PC-9 (cell line): ENCODE results near the gene GOLGA3.

Source experiments
- EZH2 ChIP-seq: fragments of 200-600 bp; sonication (generic); IDR thresholded peaks from 2 replicates; pipeline ENCODE4 v1.8.0; 2017; ENCODE audit warnings: antibody characterized with exemption, low read depth
- TF ChIP-seq, protein P1 (sequence below): fragments of 200-600 bp; sonication (generic); conservative IDR thresholded peaks from 2 replicates; pipeline ENCODE4 v1.6.1; 2017; ENCODE audit warnings: mixed run types, antibody characterized with exemption, mild to moderate bottlenecking, moderate library complexity

DNA sequence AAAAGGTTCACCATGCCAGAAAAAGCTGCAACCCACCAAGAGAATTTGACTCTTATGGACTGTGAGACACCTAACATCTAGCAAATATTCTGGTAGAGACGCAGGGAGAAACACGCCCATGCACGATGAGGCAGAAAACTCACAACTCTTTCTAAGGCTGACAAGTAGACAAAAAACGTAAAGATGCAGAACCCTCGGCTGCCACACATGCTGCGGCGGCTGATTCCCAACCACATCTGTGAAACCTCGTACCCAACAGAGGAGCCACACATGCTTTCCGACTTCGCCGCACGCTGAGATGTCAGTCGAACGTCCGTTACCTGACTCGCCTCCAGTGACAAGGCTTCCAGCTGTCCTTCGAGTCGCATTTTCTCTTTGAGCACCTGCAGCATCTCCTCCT, 21.8 kb downstream of the GOLGA3 start:
- TF ChIP-seq, protein P1, sequence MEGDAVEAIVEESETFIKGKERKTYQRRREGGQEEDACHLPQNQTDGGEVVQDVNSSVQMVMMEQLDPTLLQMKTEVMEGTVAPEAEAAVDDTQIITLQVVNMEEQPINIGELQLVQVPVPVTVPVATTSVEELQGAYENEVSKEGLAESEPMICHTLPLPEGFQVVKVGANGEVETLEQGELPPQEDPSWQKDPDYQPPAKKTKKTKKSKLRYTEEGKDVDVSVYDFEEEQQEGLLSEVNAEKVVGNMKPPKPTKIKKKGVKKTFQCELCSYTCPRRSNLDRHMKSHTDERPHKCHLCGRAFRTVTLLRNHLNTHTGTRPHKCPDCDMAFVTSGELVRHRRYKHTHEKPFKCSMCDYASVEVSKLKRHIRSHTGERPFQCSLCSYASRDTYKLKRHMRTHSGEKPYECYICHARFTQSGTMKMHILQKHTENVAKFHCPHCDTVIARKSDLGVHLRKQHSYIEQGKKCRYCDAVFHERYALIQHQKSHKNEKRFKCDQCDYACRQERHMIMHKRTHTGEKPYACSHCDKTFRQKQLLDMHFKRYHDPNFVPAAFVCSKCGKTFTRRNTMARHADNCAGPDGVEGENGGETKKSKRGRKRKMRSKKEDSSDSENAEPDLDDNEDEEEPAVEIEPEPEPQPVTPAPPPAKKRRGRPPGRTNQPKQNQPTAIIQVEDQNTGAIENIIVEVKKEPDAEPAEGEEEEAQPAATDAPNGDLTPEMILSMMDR = no peak
- no peak for TF ChIP-seq EZH2
